ENCODE results near the gene PITPNB.

The PITPNB gene

DNA sequence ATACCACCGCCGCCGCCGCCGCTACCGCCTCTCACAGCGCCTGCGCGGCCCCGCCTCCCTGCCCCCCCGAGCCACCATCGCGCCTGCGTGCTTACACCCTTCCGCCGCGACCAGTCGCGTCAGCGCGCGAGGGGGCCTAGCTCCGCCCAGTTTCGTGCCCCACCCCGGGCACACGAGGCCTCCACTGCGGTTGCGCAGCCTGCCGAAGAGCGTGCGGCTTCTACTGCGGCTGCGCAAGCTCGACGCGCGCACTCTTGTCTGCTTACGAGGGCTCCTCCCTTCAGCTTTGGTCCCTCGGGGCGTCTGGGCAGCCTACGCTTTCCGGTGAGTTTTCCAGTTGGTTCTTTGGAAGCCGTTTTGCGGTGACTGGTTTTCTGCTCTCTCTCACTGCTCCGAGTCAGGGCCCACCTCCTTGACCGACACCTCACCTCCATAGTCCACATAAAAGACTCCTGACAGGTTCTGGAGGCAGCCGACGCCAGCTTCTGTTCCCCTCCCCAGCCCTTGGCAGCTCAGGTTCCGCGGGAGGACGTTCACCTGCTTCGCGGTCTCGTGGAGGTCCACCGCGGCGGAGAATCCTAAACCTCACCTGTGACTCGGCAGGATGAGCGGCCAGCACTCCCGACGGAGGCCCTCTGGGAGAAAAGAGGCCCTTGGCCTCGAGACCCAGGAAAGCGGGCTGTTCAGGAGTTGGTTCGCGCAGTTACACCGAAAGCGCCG lies at the start of gene PITPNB:
PITPNB (minus strand) TSS at position 35 of the 720 bp plus-strand sequence. CDS start 65 bp downstream, outside the sequence.
- peak within 1 kb of the TSS; percentile 93 for H3K9ac ChIP-seq (ENCODE audit: low read length)
- no peaks in the 10 kb centered on the region for H3K36me3 ChIP-seq (ENCODE audit: control insufficient read depth, insufficient read depth, low read length, severe bottlenecking)
- H3K27me3 ChIP-seq (replicated peaks; ENCODE audit: control insufficient read depth, insufficient read depth, low read length) = no peaks in the 10 kb centered on the region
- H3K9me3 ChIP-seq (ENCODE audit: control insufficient read depth, low read length) = no peaks in the 10 kb centered on the region
- peaks cover 39% of the 10 kb centered on the region for H3K4me1 ChIP-seq (ENCODE audit: control insufficient read depth, insufficient read depth, low read length)
- H3K4me3 ChIP-seq (ENCODE audit: low read length) = peak within 1 kb of the TSS; percentile 95
- DNase-seq (ENCODE audit: low read depth) = peak; percentile 99

DNA sequence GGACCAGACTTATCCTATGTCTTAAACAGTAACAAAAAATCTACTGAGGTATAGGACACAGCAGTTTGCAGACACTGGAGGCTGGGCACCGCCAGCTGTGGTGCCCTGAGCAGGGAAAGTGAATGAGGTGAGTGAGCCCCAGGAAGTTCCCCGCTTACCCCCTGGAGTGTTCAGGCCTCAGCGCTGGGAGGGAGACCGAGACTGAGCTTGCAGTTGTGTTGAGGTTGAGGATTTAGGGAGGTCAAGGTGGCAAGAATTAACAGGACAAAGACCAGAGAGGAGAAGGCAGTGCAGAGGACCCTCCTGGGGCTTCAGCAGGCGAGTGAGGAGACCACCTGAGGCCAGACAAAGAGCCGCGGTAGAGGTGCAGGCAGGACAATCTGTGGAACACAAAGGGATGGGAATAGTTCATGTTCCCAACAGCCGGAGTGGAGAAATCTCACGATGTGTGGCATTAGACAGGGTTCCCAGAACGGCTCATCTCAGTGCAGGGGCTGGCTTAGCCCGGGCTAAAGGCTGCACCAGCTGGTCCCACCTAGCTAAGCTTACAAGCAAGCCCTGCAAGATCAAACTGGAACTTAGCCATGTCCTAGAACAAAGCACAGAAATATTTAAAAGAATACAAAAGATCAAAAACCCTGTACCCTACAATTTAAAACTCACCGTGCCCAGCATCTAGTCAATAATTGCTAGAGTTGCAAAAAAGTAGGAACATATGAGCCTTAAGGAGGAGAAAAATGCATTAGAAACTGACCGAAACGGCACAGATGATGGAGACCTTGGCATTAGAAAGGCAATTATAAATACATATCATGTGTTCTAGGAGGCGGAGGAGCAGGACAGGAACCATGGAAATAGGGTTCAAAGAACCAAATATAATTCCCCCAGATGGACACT lies 47.4 kb upstream of the PITPNB start:
- Histone ChIP-seq H3K4me1 (ENCODE audit: control insufficient read depth, insufficient read depth, low read length) (peaks cover 8% of the 10 kb centered on the region), H3K27me3 (replicated peaks; ENCODE audit: control insufficient read depth, insufficient read depth, low read length) (no peaks in the 10 kb centered on the region), H3K9me3 (ENCODE audit: control insufficient read depth, low read length) (no peaks in the 10 kb centered on the region), H3K36me3 (ENCODE audit: control insufficient read depth, insufficient read depth, low read length, severe bottlenecking) (no peaks in the 10 kb centered on the region), H3K4me3 (ENCODE audit: low read length) (no peak overlapping the region), H3K9ac (ENCODE audit: low read length) (no peak overlapping the region)
- no peak for DNase-seq (ENCODE audit: low read depth)

DNA sequence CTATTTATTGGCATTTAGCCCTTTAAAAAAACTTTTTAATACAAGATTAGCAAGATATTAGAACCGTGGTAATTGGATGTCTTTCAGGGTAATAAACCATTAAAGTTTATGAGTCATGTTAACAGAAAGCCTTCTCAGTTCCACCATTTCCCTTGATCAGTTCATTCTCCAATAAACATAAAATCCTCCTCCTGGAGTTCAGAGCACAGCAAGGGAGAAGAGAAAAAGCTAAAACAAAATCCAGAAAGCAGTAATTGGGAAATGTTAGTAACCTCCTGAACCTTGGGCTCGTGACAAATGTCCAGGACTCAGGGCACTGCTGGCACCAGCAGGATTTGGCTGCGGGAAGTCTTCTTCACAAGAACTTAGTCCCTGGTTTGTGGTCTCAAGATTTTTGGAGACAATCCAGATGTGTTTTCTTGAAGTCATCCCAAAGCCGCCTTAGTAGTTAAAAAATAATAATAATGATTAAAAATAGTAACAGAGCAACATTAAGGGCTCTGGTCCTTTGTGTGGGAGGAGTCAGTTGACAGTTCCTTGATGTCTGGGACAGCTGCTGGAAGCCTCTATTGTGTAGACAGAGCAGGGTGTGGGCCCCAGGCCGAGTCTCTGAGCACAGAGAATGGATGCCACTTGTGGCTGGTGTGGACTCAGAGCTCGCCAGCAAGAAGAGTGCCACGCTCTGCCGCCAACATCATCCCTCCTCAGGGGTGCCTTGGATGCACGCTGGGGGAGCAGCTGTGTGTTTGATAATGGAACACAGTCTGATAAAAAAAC lies 43.4 kb upstream of the PITPNB start:
- H3K9me3 ChIP-seq (ENCODE audit: control insufficient read depth, low read length) = no peaks in the 10 kb centered on the region
- no peaks in the 10 kb centered on the region for H3K36me3 ChIP-seq (ENCODE audit: control insufficient read depth, insufficient read depth, low read length, severe bottlenecking)
- no peak overlapping the region for H3K4me3 ChIP-seq (ENCODE audit: low read length)
- no peak for DNase-seq (ENCODE audit: low read depth)
- H3K27me3 ChIP-seq (replicated peaks; ENCODE audit: control insufficient read depth, insufficient read depth, low read length) = no peaks in the 10 kb centered on the region
- H3K4me1 ChIP-seq (ENCODE audit: control insufficient read depth, insufficient read depth, low read length) = peaks cover 8% of the 10 kb centered on the region
- H3K9ac ChIP-seq (ENCODE audit: low read length) = no peak overlapping the region

DNA sequence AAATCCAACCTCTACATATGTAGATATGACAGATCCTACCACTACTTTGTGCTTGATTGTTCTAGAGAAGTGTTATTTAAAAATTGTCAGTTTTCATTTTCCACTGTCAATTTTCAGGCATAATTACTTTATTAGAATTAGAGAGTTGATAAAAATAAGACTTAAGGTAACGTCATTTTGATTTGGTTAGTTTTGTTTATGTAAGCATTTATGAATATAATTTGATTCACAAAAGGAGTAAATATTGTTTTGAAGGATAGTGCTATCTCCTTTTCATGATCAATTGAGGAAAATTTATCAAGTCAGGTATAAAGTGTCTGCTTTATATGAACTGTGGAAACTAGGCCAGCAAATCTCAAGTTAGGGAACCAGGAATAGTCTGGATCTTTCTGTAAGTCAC lies 42.6 kb upstream of the PITPNB start:
- no peak overlapping the region for H3K9ac ChIP-seq (ENCODE audit: low read length)
- H3K4me1 ChIP-seq (ENCODE audit: control insufficient read depth, insufficient read depth, low read length) = peaks cover 8% of the 10 kb centered on the region
- H3K4me3 ChIP-seq (ENCODE audit: low read length) = no peak overlapping the region
- no peak for DNase-seq (ENCODE audit: low read depth)
- no peaks in the 10 kb centered on the region for H3K36me3 ChIP-seq (ENCODE audit: control insufficient read depth, insufficient read depth, low read length, severe bottlenecking)
- no peaks in the 10 kb centered on the region for H3K27me3 ChIP-seq (replicated peaks; ENCODE audit: control insufficient read depth, insufficient read depth, low read length)
- H3K9me3 ChIP-seq (ENCODE audit: control insufficient read depth, low read length) = no peaks in the 10 kb centered on the region

DNA sequence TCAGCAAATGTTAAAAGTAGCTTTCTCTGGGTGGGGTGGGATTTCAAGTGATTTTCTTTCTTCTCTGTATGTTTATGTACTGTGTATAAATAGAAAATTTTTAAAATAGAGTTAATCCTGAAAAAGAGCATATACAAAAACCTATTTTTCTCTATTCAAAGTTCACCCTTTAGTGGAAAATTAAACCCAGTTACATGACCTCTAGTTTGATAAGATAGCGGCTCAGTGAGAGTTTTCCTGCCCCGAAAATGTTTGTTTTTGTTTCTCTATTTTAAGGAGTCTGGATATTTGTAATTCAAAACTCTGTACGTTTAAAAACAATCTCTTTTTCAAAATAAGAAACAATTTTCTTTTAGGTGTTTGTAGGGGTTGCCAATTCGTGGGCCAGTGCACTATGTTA lies 42.1 kb upstream of the PITPNB start:
- H3K27me3 ChIP-seq (replicated peaks; ENCODE audit: control insufficient read depth, insufficient read depth, low read length) = no peaks in the 10 kb centered on the region
- H3K9ac ChIP-seq (ENCODE audit: low read length) = no peak overlapping the region
- no peak overlapping the region for H3K4me3 ChIP-seq (ENCODE audit: low read length)
- peaks cover 8% of the 10 kb centered on the region for H3K4me1 ChIP-seq (ENCODE audit: control insufficient read depth, insufficient read depth, low read length)
- H3K9me3 ChIP-seq (ENCODE audit: control insufficient read depth, low read length) = no peaks in the 10 kb centered on the region
- DNase-seq (ENCODE audit: low read depth) = no peak
- H3K36me3 ChIP-seq (ENCODE audit: control insufficient read depth, insufficient read depth, low read length, severe bottlenecking) = no peaks in the 10 kb centered on the region

DNA sequence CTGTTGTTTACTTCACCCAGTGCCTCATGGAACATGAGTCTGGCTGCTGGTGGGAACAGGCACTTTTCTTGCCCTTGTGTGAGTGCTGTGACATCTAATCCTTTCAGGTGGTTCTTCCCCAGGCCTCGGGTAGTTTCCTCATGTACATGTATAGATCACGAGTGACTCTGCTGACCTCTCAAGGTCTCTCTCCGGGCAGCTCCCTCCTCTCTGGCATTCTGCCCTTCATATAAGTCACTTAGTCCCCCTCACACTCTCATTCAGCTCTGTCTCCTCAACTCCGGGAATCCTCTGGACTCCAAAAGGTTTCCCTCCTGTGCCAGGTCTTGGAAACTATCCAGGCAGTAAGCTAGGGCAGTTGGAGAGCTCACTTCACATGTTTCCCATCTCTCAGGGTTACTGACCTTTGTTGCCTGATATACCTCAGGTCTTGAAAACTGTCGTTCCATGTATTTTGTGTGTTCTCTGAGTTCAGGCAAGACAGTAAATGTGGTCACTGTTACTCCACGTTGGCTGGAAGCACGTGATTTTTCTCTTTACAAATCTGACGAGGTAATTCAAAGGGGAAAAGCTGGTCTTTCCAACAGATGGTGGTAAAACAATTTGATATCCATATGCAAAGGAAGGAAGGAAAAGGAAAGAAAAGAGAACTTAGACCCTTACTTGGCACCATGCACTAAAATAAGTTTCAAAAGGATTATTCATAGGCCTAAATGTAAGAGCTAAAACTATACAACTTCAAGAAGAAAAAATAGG lies 40.5 kb upstream of the PITPNB start:
- Histone ChIP-seq H3K4me3 (ENCODE audit: low read length) (no peak overlapping the region), H3K4me1 (ENCODE audit: control insufficient read depth, insufficient read depth, low read length) (peaks cover 8% of the 10 kb centered on the region), H3K27me3 (replicated peaks; ENCODE audit: control insufficient read depth, insufficient read depth, low read length) (no peaks in the 10 kb centered on the region), H3K9me3 (ENCODE audit: control insufficient read depth, low read length) (no peaks in the 10 kb centered on the region), H3K36me3 (ENCODE audit: control insufficient read depth, insufficient read depth, low read length, severe bottlenecking) (no peaks in the 10 kb centered on the region), H3K9ac (ENCODE audit: low read length) (no peak overlapping the region)
- no peak for DNase-seq (ENCODE audit: low read depth)

DNA sequence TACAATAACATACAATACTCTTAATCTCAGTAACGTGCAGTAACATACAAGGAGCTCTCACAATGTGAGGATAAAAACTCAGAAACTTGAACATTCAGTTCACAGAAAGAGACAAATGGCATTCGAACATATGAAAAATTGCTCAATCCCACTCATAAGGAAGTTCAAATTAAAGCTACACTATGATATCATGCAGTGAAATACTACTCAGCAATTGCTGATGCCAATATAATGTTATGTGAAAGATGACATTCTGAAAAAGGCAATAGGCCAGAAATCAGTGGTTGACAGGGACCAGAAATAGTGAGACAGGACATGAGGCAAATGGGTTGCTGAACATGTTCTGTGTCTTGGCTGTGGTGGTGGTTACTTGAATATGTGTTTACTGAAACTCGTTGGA lies 33.7 kb upstream of the PITPNB start:
- Histone ChIP-seq H3K4me1 (ENCODE audit: control insufficient read depth, insufficient read depth, low read length) (peaks cover 21% of the 10 kb centered on the region), H3K9ac (ENCODE audit: low read length) (no peak overlapping the region), H3K36me3 (ENCODE audit: control insufficient read depth, insufficient read depth, low read length, severe bottlenecking) (no peaks in the 10 kb centered on the region), H3K27me3 (replicated peaks; ENCODE audit: control insufficient read depth, insufficient read depth, low read length) (no peaks in the 10 kb centered on the region), H3K4me3 (ENCODE audit: low read length) (no peak overlapping the region), H3K9me3 (ENCODE audit: control insufficient read depth, low read length) (no peaks in the 10 kb centered on the region)
- peak; percentile 75 for DNase-seq (ENCODE audit: low read depth)

DNA sequence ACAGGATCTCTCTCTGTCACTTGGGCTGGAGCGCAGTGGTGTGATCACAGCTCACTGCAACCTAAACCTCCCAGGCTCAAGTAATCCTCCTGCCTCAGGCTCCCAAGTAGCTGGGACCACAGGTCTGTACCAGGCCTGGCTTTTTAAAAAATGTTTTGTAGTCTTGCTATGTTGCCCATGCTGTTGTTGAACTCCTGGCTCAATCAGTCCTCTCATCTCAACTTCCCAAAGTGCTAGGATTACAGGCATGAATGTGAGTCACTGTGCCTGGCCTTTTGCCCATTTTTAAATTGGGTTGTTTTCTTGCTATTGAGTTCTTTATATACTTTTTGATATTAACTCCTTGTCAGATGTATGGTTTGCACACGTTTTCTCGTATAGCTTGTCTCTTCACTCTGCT lies 33.0 kb upstream of the PITPNB start:
- H3K4me1 ChIP-seq (ENCODE audit: control insufficient read depth, insufficient read depth, low read length) = peaks cover 21% of the 10 kb centered on the region
- no peaks in the 10 kb centered on the region for H3K9me3 ChIP-seq (ENCODE audit: control insufficient read depth, low read length)
- DNase-seq (ENCODE audit: low read depth) = peak; percentile 80
- H3K27me3 ChIP-seq (replicated peaks; ENCODE audit: control insufficient read depth, insufficient read depth, low read length) = no peaks in the 10 kb centered on the region
- no peaks in the 10 kb centered on the region for H3K36me3 ChIP-seq (ENCODE audit: control insufficient read depth, insufficient read depth, low read length, severe bottlenecking)
- no peak overlapping the region for H3K4me3 ChIP-seq (ENCODE audit: low read length)
- no peak overlapping the region for H3K9ac ChIP-seq (ENCODE audit: low read length)

DNA sequence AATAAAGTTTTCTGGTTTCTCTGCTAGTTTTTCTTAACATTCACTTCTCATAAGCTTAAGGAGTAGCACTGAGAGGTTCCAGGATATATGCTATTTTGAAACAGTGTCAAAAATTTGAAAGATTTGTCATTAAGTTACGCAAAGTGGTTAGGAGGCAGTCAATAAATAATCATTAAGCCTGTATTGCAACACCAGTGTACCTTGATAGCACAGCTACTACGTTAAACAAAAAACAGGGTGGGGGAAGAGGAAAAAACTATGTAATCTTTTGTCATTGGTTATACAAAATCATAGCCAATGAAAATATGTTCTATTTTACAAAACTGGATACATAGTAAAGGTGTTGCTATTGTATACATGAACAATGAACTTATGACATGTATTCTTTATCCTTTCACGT lies 30.4 kb upstream of the PITPNB start:
- Histone ChIP-seq H3K9ac (ENCODE audit: low read length) (no peak overlapping the region), H3K27me3 (replicated peaks; ENCODE audit: control insufficient read depth, insufficient read depth, low read length) (no peaks in the 10 kb centered on the region), H3K4me1 (ENCODE audit: control insufficient read depth, insufficient read depth, low read length) (peaks cover 21% of the 10 kb centered on the region), H3K4me3 (ENCODE audit: low read length) (no peak overlapping the region), H3K9me3 (ENCODE audit: control insufficient read depth, low read length) (no peaks in the 10 kb centered on the region), H3K36me3 (ENCODE audit: control insufficient read depth, insufficient read depth, low read length, severe bottlenecking) (no peaks in the 10 kb centered on the region)
- no peak for DNase-seq (ENCODE audit: low read depth)

DNA sequence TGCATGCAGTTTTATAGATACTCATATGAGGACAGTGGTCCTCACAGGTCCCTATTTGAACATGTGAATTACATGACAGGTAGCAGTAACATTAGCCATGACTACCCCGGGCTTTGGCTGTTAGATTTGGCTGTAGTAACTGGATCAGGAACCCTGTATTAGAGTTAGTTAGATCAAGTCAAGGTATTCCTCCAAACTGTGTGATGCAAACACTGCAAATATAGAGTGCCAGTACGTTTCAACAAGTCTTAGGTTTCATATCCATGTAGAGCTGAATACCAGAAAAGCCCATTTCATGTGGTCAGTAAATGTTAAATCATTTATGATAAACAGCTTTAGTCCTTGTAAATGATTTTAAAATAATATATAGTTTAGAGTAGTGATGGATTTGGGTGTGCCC lies 29.5 kb upstream of the PITPNB start:
- Histone ChIP-seq H3K4me3 (ENCODE audit: low read length) (no peak overlapping the region), H3K9ac (ENCODE audit: low read length) (no peak overlapping the region), H3K27me3 (replicated peaks; ENCODE audit: control insufficient read depth, insufficient read depth, low read length) (no peaks in the 10 kb centered on the region), H3K4me1 (ENCODE audit: control insufficient read depth, insufficient read depth, low read length) (peaks cover 20% of the 10 kb centered on the region), H3K9me3 (ENCODE audit: control insufficient read depth, low read length) (no peaks in the 10 kb centered on the region), H3K36me3 (ENCODE audit: control insufficient read depth, insufficient read depth, low read length, severe bottlenecking) (no peaks in the 10 kb centered on the region)
- no peak for DNase-seq (ENCODE audit: low read depth)
